ENCODE data around the gene CUEDC1.

DNA sequence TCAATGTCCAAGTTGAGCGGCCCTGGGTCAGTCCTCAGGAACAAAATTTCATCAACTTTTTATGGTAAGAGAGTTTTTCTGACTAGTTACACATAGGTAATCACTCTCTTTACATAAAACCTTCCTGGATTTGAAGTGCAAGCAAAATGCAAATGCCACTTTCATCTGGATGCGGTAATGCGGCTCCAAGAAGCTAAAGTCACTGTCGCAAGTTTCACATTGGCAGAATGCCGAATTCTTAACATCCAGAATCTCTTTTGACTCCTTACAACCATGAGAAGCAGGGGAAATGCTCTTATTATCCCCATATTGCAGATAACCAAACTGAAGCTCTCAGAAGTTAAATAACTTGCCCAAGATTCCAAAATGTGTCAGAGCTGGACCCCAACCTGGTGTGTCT is 135.3 kb downstream of the CUEDC1 start:
- TF ChIP-seq POLR2AphosphoS5 (IDR thresholded peaks at IDR 0.05) (no peak), POLR2A (IDR thresholded peaks at IDR 0.05) (no peak)
- TF ChIP-seq, protein P1, sequence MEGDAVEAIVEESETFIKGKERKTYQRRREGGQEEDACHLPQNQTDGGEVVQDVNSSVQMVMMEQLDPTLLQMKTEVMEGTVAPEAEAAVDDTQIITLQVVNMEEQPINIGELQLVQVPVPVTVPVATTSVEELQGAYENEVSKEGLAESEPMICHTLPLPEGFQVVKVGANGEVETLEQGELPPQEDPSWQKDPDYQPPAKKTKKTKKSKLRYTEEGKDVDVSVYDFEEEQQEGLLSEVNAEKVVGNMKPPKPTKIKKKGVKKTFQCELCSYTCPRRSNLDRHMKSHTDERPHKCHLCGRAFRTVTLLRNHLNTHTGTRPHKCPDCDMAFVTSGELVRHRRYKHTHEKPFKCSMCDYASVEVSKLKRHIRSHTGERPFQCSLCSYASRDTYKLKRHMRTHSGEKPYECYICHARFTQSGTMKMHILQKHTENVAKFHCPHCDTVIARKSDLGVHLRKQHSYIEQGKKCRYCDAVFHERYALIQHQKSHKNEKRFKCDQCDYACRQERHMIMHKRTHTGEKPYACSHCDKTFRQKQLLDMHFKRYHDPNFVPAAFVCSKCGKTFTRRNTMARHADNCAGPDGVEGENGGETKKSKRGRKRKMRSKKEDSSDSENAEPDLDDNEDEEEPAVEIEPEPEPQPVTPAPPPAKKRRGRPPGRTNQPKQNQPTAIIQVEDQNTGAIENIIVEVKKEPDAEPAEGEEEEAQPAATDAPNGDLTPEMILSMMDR (IDR thresholded peaks at IDR 0.05): no peak

All from transverse colon (tissue), 4 donors.